LHCN-M2 (cell line): ENCODE data around the gene PDE3A. TPM values are rescaled to one million over a fixed set of nuclear protein-coding genes. Genes with fewer than 3 reads are reported as not detected.
"Not testable (repeated sequence)": the region's sequence is repeated elsewhere in the genome, so short reads cannot be mapped to it uniquely, and the experiment has no call there.

ENCODE experiments used
- DNase-seq: peaks from one replicate; pipeline ENCODE4 v3.0.0-alpha.2; 2012; ENCODE audit warnings: low read depth
- polyA plus RNA-seq: library from polyadenylated mRNA; unstranded; fragments of >200 nt; gene quantifications from one replicate; pipeline ENCODE4 v1.2.1, GENCODE V29; 2012; ENCODE audit warnings: missing spikeins
- total RNA-seq: library from RNA; depleted of rRNA; stranded (reverse); fragments of >200 nt; gene quantifications from 2 replicates; pipeline ENCODE4 v1.2.3, GENCODE V29; 2014; rRNA removed

PDE3A gene
- 0.06 TPM in 1 of 2 replicates, not detected in the other for total RNA-seq
- polyA plus RNA-seq: 0.01 TPM

DNA sequence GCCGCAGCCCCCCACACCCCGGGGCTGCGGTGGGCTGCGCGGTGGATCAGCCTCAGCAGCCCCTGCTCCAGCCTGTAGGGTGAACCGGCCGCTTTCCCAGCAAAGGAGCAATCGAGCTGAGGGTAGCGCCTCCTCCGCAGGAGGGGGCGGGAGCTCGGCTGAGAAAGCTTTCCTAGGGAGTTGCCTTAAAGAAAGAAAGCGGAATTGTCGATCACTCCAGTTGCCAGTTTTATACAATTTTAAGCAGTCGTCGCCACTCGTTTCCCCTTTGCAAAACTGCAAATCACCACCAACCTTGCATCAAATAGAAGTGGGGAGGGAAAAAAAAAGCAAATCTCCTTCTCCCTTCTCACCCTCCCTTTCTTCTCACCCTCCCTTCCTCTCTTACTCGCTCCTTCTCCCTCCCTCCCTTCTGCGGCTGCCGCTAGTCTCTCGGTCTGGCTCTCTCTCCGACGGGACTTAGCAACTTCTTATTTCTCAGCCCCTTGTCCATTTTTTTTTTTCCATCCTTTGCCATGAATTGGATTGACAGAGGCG, at the start of gene PDE3A:
TSS of gene PDE3A (plus strand) at position 424 of the 537 bp plus-strand sequence. CDS start 748 bp downstream, outside the sequence.
- DNase-seq: peak; percentile 57

DNA sequence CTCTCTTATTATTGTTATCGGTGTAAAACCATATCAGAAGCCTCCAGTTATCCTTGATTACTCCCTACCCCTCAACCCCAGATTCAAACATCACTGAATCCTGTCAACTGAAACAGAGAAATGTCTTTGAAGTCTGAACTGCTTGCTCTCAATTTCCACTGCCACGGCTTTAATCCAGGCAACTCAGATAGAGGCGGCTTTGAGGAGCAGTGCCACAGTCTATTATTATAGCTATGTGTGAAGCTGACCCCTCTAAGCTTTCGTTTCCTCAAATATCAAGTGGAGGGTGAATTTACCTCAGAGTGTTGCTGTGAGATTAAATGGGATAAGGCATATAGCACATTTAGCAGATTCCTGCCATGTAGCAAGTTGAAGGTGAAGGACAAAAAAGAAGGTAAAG, 49.0 kb upstream of the PDE3A start:
- no peak for DNase-seq

DNA sequence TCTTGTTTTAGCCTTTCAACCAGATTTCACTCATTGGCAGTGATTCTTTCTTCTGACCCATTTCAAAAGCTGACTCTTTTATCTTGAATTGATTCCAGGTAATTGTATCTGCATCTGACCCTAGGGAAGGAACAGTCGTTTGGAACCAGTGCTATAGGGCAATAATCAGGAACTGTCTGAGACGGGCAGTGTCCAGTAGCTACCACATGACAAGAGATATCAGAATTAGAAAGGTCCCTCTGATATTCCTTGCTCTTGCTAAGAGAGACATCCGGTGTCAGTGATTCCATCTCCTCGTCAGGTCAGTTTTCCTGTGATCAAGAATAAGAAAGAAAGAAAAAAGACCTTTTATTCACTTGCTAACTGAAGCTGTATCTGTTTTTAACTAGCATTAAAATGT, 47.8 kb upstream of the PDE3A start:
- DNase-seq: no peak

DNA sequence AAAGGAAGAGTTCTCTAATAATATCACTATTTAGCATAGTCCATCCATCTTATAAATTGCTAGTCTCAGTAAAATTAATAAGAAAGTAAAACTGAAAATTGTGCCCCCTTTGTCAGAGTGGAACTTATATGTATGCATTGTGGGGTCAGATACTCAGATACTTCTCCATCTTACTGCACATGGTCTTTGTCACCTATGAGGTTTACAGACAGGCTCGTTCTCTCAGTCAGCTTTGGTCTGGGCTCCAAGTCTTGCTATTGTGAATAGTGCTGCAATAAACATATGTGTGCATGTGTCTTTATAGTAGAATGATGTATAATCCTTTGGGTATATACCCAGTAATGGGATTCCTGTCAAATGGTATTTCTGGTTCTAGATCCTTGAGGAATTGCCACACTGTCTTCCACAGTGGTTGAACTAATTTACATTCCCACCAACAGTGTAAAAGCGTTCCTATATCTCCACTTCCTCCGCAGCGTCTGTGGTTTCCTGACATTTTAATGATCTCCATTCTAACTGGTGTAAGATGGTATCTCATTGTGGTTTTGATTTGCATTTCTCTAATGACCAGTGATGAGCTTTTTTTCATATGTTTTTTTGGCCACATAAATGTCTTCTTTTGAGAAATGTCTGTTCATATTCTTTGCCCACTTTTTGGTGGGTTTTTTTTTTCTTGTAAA, 37.4 kb upstream of the PDE3A start:
- DNase-seq: not testable (repeated sequence)

DNA sequence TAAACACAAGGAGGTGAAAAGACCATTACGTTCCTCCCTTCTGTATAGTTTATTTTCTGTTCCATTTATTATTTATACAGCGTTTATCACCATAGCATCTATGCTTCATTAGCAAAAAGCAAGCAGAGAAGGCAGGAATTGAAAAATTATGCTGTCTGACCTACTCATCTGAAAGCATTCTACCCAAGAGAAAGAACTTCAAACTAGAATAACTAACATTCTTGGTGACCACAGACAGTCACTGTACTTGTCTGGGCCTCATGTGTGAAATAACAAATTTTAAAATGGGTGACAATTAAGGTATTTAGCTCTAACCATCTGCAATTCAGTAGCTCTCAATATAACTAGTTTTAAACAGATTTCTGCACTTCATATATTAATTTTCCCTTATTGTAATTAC, 29.3 kb upstream of the PDE3A start:
- no peak for DNase-seq

DNA sequence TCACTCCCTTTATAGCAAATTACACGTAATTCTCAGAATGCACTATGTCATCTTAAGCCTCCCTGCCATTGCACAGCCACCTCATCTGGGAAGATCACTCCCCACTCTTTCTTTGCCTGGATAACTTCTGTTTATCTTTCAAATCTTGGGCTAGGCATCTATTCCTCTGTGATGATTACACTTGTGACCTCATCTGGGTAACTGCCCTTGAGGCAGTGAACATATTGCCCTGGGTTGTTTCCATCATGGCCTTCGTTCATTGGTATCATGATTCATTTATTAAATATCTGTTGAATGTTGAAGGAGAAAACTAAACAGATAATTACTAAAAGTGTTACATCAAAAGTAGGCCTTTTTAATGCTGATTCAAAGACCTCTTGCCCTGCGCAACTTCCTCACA, 26.2 kb upstream of the PDE3A start:
- DNase-seq: no peak

DNA sequence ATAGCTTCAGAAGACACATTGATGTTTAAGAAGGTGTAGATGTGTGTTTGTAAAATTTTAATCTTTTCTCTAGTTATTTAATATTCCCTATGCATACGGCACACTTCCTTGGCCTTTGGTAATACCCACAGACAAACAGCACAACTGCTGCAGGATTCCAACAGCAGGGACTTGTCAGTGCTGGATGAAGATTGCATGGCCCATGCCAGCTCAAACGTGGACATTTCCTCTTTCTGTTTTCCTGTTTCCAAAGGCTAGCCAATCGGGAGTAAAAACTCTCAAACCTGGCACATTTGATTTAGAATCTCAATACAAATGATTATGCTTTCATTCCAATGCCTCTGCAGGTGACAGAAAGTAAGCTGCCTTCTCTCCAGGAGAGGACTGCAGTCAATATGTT, 22.5 kb upstream of the PDE3A start:
- DNase-seq: no peak

DNA sequence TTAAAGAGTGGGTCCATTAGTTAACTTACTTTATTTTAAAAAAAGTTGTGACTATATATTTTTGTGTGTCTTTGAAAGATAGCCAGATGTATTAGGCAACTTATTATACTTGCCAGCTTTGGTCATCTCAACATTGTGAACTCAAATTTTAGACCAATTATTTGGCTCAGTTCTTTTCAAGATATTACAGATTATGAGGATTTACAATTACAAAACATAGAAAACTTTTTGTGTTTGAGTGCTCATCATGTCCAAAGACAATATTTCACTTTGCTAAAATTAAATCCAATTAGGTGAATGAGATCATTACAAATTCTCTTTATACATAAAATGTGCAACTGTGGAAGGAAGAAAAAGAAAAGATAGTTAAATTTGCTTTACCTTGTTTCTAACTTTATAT, 18.3 kb upstream of the PDE3A start:
- DNase-seq: no peak

DNA sequence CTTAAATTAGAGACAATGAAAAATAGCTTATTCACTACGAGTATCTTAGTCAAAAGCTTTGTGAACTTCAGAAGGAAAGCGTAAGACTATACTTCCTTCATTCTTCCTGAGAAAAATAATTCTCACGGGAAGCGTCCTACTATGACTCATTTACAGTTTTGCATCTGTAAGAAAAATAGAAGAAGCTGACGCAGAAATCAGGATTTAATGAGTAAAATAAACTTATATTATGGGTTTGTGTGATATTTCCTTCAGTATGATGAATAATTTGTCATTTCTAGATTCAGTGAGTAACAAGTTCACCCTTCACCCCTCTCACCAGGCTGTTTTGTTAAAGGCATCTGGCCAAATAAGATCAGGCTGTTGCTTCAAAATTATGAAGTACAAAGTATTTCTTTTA, 17.8 kb upstream of the PDE3A start:
- peak; percentile 82 for DNase-seq

DNA sequence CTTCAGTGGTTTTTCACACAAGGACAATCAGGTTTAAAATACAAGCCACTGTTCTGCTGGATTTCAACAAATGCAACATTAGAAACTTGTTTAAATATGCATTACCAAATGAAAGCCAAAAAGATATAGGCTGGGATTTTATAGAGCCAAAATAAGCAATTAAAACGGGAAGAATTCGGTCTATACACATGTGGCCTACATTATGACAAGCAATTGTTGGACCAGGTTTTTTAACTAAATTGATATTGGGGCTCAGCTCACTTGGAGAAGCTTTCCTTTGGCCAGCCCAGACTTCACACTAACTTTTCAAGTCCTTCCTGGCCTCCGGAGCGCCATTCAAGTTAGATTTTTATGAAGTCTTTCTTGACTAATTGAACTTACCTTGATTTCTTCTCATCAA, 16.9 kb upstream of the PDE3A start:
- no peak for DNase-seq

DNA sequence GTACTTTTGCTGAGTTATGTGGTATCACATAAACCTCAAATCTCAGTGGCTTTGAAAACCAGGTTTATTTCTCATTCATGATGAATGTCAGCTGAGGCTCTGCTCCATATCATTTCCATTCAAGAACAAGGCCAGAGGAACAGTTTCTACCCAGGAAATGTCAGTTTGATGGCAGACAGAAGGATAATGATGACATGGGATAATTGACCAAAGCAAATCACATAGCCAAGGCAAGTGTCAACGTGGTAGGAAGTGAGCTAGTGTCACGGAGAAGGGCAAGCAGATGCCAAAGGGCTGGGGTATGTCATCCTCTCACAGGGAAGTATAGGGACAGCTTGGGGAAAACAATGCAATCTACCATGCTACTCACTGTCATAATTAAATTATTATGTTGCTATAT, 12.3 kb upstream of the PDE3A start:
- DNase-seq: no peak

DNA sequence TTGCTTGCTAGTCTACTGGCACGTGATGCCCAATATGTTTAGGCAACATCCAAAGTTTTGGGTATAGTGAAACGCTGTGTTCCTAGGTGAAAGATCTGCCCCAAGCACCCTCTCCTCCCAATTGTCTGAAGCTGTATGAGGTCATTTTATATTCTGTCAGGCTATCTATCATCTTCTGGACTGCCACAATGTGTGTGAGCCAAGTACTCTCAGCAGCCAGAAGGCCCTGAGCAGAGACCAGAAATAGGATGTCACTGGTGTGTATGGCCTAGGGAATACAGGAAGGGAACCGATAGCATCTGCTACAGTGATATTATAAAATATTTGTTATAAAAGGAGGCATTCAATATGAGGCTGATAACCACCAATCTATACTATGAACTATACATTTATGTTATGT, 7.9 kb upstream of the PDE3A start:
- no peak for DNase-seq

DNA sequence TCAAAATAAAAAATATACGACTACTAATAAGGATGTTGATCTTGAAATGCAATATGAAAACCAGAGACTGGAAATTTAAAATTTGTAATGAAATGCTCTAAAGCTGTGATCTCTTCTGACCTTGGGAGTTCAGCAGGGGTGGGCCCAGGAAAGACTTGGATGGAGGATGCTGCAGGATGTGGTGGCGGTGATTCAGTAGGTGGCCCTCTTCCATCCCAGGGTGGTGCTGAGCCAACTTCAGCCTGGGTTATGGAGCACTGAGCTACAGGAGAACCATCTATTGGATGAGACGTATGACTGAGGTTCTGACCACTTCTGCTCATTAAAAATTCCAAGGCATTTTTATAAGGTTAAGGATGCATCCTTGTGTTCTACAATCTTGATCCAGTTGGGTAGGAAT, 6.9 kb upstream of the PDE3A start:
- DNase-seq: no peak

DNA sequence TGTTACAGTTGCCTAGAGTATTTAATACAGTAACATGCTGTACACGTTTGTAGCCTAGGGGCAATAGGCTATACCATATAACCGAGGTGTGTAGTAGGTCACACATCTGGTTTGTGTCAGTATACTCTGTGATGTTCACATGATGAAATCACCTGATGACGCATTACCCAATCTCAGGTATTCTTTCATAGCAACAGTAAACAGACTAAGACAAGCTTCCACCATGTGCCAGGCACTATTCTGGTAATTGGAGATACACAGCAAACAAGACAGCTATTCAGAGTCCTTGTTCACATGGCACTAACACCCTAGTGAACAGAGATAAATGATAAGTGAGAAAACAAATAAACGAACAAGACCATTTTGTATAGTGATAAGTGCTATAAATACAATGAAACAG, 3.8 kb upstream of the PDE3A start:
- DNase-seq: no peak

DNA sequence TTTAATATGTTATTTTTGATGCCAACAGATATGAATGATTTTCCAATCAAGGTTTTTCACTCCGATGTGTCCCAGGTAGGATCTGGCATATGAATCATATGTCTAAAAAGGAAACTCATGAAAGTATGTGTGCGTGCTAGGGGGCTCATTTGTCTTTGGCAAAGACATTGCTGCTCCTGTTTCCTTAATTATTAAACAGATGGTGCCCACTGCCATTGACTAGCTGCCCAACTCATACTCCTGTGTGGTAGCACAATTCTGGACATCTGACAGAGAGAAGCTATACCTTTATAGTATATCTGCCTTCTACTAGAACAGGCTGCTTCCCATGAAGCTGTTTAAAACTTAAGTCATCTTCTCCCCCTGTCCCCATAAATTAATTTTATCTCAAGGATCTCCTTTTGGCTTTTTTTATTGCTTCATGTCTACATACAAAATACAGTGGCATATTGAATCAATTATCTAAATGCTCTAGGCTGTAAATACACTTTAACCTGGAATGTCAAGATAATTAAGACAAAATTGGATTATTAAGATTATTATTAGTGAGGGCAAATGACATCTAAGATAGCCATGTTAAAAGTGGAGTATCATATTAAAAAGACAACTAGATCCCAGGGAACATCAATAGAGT, 1.4 kb upstream of the PDE3A start:
- no peak for DNase-seq

DNA sequence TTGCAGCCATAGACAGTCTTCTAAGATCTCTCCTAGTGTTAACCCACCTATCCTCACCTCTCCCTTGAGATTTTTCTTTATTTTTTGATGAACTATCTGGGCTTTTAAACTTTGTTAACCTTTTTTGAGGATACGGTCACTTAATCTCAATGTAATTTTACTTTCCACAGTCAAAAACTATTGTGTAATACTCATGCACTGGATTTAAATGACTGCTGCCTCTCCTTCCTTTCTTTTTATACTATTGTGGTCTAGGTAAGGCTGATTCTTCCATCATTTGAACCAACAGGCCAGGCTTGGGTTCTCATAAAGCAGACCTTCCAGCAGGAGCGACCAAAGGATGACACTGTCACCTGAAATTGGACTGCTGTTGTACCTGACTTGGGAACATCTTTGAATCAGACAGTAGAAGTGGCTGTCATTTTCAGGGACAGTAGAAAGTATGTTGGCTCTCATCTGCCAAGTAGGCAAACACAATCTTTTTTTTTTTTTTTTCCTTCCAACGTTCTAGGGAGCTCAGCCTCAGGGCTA, 689 bp upstream of the PDE3A start:
- DNase-seq: no peak

DNA sequence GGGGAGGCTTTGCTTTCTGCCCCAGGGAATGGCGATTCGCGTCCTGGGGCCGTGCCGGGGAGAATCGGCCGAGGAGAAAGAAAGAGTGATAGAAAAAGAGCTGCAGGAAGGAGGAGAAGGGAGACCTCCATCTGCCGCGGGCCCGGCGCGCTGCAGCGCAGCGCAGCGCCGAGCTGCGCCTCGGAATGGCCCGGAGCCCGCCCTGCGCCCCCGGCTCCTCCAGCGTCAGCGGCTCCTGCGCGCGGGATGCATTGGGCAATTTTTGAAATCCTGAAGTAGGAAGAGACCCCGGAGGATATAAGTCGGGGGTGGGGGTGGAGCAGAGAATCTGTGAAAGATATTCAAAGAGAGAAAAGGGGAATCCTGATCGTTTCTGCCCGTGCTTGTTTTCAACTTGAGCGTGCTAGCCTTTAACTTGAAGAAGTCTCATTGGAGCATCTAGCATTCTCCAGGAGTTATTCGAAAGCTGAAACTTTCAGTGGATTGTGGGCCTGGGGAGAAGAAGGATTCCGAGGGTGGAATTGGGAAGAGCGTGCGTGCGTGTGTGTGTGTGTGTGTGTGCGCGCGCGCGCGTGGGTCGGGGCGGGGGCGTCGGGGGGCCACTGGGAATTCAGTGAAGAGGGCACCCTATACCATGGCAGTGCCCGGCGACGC, 441 bp downstream of the PDE3A start:
- DNase-seq: peak; percentile 29

DNA sequence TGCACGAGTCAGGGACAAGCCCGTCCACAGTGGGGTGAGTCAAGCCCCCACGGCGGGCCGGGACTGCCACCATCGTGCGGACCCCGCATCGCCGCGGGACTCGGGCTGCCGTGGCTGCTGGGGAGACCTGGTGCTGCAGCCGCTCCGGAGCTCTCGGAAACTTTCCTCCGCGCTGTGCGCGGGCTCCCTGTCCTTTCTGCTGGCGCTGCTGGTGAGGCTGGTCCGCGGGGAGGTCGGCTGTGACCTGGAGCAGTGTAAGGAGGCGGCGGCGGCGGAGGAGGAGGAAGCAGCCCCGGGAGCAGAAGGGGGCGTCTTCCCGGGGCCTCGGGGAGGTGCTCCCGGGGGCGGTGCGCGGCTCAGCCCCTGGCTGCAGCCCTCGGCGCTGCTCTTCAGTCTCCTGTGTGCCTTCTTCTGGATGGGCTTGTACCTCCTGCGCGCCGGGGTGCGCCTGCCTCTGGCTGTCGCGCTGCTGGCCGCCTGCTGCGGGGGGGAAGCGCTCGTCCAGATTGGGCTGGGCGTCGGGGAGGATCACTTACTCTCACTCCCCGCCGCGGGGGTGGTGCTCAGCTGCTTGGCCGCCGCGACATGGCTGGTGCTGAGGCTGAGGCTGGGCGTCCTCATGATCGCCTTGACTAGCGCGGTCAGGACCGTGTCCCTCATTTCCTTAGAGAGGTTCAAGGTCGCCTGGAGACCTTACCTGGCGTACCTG, 1.1 kb downstream of the PDE3A start:
- DNase-seq: peak; percentile 30

DNA sequence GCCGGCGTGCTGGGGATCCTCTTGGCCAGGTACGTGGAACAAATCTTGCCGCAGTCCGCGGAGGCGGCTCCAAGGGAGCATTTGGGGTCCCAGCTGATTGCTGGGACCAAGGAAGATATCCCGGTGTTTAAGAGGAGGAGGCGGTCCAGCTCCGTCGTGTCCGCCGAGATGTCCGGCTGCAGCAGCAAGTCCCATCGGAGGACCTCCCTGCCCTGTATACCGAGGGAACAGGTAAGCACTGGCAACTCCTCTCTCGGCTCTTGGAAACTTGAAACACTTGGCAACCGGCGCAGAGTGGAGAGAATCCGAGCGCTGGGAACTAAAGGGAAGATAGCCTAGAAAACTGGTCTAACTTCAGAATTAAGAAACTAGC, 1.7 kb downstream of the PDE3A start:
- no peak for DNase-seq

DNA sequence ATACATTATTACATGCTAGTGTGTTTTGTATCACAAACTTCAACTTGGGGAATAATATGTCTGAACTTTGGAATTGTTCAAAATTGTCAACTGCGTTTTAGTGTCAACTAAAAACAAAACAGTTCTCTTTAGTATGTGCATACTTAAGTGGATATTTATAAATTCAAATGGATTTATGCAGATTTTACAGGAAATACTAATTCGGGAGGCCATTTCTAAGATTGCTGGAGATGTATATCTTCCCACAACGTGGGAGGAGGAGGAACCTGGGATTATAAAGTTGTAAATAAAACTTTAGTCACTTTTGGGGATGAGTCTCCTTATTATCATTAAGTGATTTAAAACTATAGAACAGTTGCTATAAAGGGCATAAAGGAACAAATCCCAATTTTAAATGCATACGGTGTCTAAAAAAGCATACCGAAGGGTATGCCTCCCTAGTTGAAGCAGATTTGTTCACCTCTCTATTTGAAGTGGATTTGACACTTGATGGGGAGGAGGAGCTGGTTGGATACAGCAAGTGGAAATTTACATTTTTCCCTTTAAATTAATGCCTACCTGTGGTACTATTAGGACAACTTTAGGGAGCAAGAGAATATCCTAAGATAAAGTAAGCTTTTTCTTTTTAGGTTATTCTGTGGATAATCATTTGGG, 2.7 kb downstream of the PDE3A start:
- no peak for DNase-seq

DNA sequence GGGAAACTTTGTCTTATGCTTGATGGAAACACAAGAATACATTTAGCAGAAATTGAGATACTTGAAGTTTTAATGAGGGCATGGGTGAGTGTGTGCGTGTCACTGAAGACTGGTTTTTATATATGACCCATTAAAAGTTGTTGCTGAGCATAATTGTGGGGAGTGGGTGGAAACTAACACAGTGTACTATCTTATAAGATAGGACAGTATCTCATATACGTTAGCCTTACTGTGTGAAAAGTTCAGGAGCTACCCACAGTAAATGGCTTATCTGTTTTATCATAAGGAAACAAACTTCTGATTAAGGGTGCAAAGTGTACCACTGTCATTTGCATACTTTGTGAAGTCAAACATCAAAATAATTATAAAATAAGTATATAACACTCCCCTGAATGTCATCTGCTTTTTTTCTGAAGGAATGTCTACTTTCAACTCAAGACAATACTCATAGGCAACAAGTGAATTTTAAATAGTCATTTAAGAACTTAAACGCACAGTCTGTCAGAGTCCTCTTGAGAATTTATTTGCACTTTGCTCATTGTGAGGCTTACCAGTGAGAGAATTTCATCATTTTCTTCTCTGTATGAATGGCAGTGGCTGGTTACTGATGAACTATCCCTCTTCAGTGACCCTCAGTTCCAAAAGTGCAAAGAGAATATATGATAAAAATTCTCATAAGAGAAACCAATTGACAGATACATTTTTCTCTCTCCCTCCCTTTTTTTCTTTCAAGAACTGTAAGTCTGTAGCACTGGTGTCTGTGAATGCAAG, 4.2 kb downstream of the PDE3A start:
- DNase-seq: no peak
